Stomach (tissue), 4 donors: ENCODE measurements around the gene RSRP1.

Experiments used
- CTCF ChIP-seq, 7 experiments: fragments of 450-650 bp in 4 of 7; fragments of 200-600 bp in 3 of 7; sonication (generic) in 3 of 7; IDR thresholded peaks; one replicate each; pipeline ENCODE4 v1.5.1; 2016 to 2019; ENCODE audit warnings: antibody characterized with exemption in 7 of 7, control low read depth in 2 of 7, mild to moderate bottlenecking in 1 of 7
- POLR2AphosphoS5 ChIP-seq, 3 donors: sonication (generic); formaldehyde crosslinking; IDR thresholded peaks; one replicate each; pipeline ENCODE4 v1.6.1; 2016; ENCODE audit warnings: antibody characterized with exemption in 3 of 3

DNA sequence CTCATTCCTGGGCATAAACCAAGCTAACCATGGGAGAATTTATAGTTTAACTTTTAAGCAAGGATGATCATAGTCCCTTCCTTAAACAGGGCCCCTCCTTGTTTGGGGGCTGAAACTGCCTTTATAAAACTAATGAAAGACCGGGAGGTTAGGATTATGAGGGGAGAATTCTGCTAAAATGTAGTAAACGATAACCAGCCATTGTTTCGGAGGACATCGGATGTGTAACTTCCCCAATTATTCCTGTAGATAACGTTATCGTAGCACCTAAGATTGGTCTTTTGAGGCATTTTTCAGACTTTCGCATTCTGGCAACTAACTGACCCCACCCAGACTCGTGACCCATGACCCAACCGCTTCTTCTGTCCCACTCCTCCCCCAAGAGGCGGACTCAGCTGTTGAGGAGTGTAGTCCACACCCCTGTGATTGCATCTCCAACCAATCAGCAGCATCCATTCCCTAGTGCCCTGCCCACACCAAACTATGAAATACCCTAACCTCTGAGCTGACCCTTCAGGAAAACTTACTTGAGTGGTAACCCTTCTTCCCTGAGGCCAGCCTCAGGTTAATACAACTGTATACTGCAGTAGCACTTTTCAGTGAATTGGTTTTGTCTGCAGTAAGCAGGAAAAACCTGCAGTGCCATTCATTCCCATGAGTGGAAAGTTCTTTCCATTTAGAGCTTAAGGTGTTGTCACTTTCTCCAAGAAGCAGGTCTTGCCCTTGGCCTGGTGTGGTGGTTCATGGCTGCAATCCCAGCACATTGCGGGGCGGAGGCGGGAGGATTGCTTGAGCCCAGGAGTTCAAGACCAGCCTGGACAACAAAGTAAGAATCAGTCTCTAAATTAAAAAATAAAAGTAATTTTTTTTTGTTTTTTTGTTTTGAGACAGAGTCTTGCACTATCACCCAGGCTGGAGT, 14.1 kb downstream of the RSRP1 start:
- no peak for TF ChIP-seq CTCF (IDR thresholded peaks at IDR 0.05)
- peak; percentile 28 to 61 (median 32) for TF ChIP-seq POLR2AphosphoS5 (IDR thresholded peaks at IDR 0.05)
